ENCODE results near the gene RPL11. TPM values are rescaled to one million over a fixed set of nuclear protein-coding genes. Genes with fewer than 3 reads are reported as not detected.
A peak's percentile ranks its signal among the peaks of the same experiment; 100 is the strongest.

The RPL11 gene
- total RNA-seq, 1 donor from 2014 or later: 843 TPM

- TF ChIP-seq CTCF (IDR thresholded peaks at IDR 0.05): no peak
- Mint-ChIP-seq H3K4me1 (ENCODE audit: unreplicated experiment) (peaks cover 47% of the 10 kb centered on the region), H3K9me3 (ENCODE audit: unreplicated experiment) (no peaks in the 10 kb centered on the region), H3K27ac (ENCODE audit: unreplicated experiment) (no peak overlapping the region), H3K36me3 (ENCODE audit: unreplicated experiment) (peaks cover 59% of the 10 kb centered on the region), H3K4me3 (ENCODE audit: unreplicated experiment) (peak overlapping the region; percentile 2), H3K27me3 (ENCODE audit: unreplicated experiment) (no peaks in the 10 kb centered on the region)
- DNase-seq (ENCODE audit: extremely low spot score, unreplicated experiment): no peak
Observed at GRCh38 chr1:23694371-23694770, 2.8 kb downstream of the RPL11 start.

GRCh38 chr1:23695667-23696066, 4.1 kb downstream of the RPL11 start:
- no peaks in the 10 kb centered on the region for H3K9me3 Mint-ChIP-seq (ENCODE audit: unreplicated experiment)
- H3K4me3 Mint-ChIP-seq (ENCODE audit: unreplicated experiment): no peak overlapping the region
- H3K4me1 Mint-ChIP-seq (ENCODE audit: unreplicated experiment): peaks cover 47% of the 10 kb centered on the region
- H3K27me3 Mint-ChIP-seq (ENCODE audit: unreplicated experiment): no peaks in the 10 kb centered on the region
- H3K36me3 Mint-ChIP-seq (ENCODE audit: unreplicated experiment): peaks cover 67% of the 10 kb centered on the region
- H3K27ac Mint-ChIP-seq (ENCODE audit: unreplicated experiment): no peak overlapping the region
- TF ChIP-seq CTCF (IDR thresholded peaks at IDR 0.05): no peak
- DNase-seq (ENCODE audit: extremely low spot score, unreplicated experiment): no peak

DNA sequence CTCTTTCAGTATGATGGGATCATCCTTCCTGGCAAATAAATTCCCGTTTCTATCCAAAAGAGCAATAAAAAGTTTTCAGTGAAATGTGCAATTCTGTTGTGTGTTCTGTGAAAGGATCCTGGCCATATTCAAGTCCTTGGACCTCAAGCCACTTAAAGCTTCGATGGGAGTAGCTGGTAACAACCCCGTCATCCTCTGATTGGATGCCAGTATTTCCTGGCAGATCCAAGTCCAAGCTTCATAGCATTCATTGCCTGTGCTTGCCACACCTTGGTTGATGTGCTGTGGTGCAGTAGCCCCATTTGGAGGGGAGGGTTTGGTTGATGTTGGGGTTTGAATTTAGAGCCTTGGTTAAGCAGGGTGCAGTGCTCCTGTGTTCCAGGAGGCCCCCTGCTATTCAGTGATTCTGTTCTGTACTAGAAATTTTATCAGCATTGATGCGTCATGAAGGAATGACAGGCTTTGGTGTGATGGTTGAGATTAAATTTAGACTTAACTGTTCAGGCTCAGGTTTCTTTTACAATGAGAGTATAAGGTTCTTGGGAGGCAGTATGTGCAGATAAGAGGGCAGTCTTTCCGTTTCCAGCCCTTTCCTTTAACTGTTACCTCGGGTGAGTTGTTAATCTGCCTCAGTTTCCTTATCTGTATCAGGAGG, 4.9 kb downstream of the RPL11 start:
- TF ChIP-seq CTCF (IDR thresholded peaks at IDR 0.05): no peak
- Mint-ChIP-seq H3K4me1 (ENCODE audit: unreplicated experiment) (peaks cover 47% of the 10 kb centered on the region), H3K27me3 (ENCODE audit: unreplicated experiment) (no peaks in the 10 kb centered on the region), H3K27ac (ENCODE audit: unreplicated experiment) (no peak overlapping the region), H3K9me3 (ENCODE audit: unreplicated experiment) (no peaks in the 10 kb centered on the region), H3K4me3 (ENCODE audit: unreplicated experiment) (no peak overlapping the region), H3K36me3 (ENCODE audit: unreplicated experiment) (peaks cover 72% of the 10 kb centered on the region)
- no peak for DNase-seq (ENCODE audit: extremely low spot score, unreplicated experiment)

DNA sequence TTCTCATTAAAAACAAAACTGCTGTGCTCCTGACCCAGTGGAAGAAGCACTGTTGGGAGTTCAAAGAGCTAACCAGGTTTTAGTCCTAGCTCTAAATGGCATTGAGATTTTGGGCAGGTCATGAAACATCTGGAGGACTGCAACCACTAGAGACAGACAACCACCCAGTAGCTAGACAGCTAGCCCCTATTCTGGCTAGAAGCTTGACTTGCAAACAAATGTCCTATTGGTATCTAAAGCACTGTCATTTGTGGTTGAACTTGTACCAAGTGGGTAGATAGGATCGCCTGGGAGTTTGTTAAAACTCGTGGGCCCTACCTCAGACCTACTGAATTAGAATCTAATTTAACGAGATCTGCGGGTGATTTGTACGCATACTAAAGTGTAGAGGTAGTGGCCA, 6.9 kb downstream of the RPL11 start:
- H3K9me3 Mint-ChIP-seq (ENCODE audit: unreplicated experiment): no peaks in the 10 kb centered on the region
- H3K27ac Mint-ChIP-seq (ENCODE audit: unreplicated experiment): no peak overlapping the region
- no peak for TF ChIP-seq CTCF (IDR thresholded peaks at IDR 0.05)
- no peaks in the 10 kb centered on the region for H3K27me3 Mint-ChIP-seq (ENCODE audit: unreplicated experiment)
- DNase-seq (ENCODE audit: extremely low spot score, unreplicated experiment): no peak
- peaks cover 36% of the 10 kb centered on the region for H3K4me1 Mint-ChIP-seq (ENCODE audit: unreplicated experiment)
- peaks cover 67% of the 10 kb centered on the region for H3K36me3 Mint-ChIP-seq (ENCODE audit: unreplicated experiment)
- no peak overlapping the region for H3K4me3 Mint-ChIP-seq (ENCODE audit: unreplicated experiment)

DNA sequence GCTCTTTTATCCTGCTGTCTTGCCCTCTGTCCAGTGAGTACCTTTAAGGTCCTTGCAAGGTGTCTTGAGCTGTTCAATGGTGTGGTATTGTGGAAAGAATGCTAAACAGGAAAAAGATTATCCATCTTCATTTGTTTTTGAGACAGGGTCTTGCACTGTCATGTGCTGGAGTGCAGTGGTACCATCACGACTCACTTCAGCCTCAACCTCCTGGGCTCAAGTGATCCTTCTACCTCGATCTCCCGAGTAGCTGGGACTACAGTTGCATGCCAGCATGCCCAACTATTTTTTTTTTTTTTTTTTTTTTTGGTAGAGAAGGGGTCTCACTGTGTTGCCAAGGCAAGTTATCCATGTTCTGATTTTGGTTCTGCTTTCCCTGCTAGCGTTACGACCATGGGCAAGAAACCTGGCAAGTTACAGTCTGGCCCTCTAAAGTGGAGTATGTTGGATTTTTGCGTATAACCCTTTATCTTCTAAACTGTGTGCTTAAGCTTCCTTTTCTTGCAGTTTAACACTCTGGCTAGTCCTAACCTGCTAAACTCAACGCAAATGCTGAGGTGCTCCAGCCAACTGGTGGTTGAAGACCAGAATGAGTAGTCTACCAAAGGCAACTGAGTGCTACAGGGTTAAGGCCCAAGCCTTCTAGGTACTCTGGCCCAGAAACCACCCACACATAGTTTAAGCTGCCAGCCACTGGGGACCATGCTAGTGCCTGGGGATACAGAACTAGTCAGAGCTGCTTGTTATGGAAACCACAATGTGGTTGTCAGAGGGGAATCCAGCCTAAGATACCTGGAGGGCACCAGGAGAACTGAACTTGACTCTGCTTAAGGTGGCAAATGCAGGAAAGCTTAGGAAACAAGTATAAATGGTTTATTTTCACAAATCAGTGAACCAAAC, 7.9 kb downstream of the RPL11 start:
- peaks cover 25% of the 10 kb centered on the region for H3K4me1 Mint-ChIP-seq (ENCODE audit: unreplicated experiment)
- H3K27ac Mint-ChIP-seq (ENCODE audit: unreplicated experiment): no peak overlapping the region
- DNase-seq (ENCODE audit: extremely low spot score, unreplicated experiment): no peak
- no peak for TF ChIP-seq CTCF (IDR thresholded peaks at IDR 0.05)
- H3K36me3 Mint-ChIP-seq (ENCODE audit: unreplicated experiment): peaks cover 56% of the 10 kb centered on the region
- H3K9me3 Mint-ChIP-seq (ENCODE audit: unreplicated experiment): no peaks in the 10 kb centered on the region
- H3K4me3 Mint-ChIP-seq (ENCODE audit: unreplicated experiment): no peak overlapping the region
- H3K27me3 Mint-ChIP-seq (ENCODE audit: unreplicated experiment): no peaks in the 10 kb centered on the region

All from osteocyte (in vitro differentiated cells).